Mammary epithelial cell (primary cell): ENCODE results near the gene PKD2.

ENCODE experiments used
- EZH2 ChIP-seq: IDR thresholded peaks from 2 replicates; pipeline ENCODE4 v1.6.1; 2012; ENCODE audit warnings: low read length, inconsistent platforms, borderline replicate concordance
- TF ChIP-seq, protein P1 (sequence below), 2 donors: IDR thresholded peaks in 1 of 2; conservative IDR thresholded peaks in 1 of 2; 2 replicates each; pipeline ENCODE4 v1.5.1; 2011 to 2012; ENCODE audit warnings: inconsistent platforms in 2 of 2, low read length in 2 of 2, mild to moderate bottlenecking in 2 of 2, control low read depth in 1 of 2, low read depth in 1 of 2; ENCODE audit not compliant: insufficient read depth in 1 of 2; ENCODE audit errors: extremely low read depth in 1 of 2

DNA sequence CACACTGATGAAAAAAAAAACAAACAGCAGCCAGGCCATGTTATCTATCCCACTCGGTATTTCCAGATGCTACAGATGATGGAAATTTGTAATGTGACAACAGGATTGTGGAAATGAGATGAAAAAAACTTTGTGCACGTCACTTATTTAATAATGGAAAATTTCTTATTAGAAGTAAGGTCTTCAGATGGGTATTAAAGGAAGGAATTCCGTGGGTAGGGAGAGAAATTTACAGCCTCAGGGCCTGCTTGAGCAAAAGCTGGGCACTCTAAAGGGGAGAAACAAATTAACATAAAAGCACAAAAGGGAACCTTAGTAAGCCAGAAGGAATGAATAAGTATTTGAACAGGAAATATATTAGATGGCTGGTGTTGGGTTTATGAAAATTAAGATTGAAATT lies 4.2 kb upstream of the PKD2 start:
- no peak for TF ChIP-seq EZH2
- TF ChIP-seq, protein P1, sequence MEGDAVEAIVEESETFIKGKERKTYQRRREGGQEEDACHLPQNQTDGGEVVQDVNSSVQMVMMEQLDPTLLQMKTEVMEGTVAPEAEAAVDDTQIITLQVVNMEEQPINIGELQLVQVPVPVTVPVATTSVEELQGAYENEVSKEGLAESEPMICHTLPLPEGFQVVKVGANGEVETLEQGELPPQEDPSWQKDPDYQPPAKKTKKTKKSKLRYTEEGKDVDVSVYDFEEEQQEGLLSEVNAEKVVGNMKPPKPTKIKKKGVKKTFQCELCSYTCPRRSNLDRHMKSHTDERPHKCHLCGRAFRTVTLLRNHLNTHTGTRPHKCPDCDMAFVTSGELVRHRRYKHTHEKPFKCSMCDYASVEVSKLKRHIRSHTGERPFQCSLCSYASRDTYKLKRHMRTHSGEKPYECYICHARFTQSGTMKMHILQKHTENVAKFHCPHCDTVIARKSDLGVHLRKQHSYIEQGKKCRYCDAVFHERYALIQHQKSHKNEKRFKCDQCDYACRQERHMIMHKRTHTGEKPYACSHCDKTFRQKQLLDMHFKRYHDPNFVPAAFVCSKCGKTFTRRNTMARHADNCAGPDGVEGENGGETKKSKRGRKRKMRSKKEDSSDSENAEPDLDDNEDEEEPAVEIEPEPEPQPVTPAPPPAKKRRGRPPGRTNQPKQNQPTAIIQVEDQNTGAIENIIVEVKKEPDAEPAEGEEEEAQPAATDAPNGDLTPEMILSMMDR (conservative IDR thresholded peaks at IDR 0.05 in 1 of 2, IDR thresholded peaks at IDR 0.05 in 1 of 2; ENCODE audit: extremely low read depth in 1 of 2, insufficient read depth in 1 of 2, low read depth in 1 of 2, low read length in 2 of 2) = no peak
